ENCODE measurements around the gene SF3B3.

Gene SF3B3

DNA sequence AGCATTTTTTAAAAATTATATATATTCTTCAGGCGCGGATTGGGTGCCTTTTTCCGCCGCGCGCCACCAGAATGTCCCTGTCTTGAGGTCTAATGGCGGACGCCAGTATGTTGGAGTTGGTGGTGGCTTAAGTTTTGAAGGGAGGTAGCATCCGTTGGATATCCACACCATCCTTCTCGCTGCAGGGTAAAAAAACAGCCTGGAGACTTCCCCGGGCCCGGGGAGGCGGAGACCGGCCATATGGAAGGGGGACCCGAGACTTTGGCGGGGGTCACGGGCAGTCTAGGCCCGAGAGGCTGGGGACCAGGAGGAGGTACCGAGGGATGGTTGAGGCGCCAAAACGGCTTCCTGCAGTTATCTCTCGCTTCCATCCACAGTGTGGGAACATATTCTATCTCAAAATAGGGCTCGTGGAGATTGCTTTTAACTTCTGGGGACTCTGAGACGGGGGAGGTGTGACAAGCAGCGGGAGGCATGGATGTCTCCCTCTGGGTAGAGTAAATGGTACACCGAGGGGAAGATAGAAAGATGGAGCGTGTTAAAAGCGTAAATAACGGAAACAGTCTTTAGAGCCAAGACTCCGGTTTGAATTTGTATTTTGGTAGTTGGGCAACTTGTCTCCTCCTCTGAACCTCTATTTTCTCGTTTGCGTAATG is at the start of gene SF3B3:
TSS of gene SF3B3 (plus strand) at position 74 of the 656 bp plus-strand sequence. CDS start 2,841 bp downstream, outside the sequence.
- DNase-seq (ENCODE audit: low read depth in 3 of 3), result peak in 2 of 3 experiments; percentile 48 to 57

DNA sequence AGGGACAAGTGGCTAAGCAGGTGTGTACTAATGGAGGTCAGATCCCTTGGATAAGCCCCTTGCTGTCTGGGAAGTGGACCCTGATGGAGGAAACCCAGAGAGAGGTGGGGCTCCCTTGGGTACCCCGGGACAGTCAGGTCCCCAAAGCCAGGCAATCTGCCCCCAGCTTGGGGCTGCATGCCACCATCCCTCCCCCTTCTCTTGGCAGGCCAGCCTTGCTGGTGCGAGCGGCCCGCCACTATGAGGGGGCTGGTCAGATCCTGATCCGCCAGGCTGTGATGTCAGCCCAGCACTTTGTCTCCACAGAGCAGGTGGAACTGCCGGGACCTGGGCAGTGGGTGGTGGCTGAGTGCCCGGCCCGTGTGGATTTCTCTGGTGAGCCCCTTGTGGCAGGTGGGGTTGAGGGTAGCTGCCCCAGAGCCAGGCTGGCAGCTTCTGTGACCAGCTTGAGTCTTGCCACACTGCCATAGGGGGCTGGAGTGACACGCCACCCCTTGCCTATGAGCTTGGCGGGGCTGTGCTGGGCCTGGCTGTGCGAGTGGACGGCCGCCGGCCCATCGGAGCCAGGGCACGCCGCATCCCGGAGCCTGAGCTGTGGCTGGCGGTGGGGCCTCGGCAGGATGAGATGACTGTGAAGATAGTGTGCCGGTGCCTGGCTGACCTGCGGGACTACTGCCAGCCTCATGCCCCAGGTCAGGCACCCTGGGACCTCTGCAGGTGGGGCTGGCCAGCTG is 49.1 kb upstream of the SF3B3 start:
- DNase-seq (ENCODE audit: low read depth in 3 of 3), result no peak

DNA sequence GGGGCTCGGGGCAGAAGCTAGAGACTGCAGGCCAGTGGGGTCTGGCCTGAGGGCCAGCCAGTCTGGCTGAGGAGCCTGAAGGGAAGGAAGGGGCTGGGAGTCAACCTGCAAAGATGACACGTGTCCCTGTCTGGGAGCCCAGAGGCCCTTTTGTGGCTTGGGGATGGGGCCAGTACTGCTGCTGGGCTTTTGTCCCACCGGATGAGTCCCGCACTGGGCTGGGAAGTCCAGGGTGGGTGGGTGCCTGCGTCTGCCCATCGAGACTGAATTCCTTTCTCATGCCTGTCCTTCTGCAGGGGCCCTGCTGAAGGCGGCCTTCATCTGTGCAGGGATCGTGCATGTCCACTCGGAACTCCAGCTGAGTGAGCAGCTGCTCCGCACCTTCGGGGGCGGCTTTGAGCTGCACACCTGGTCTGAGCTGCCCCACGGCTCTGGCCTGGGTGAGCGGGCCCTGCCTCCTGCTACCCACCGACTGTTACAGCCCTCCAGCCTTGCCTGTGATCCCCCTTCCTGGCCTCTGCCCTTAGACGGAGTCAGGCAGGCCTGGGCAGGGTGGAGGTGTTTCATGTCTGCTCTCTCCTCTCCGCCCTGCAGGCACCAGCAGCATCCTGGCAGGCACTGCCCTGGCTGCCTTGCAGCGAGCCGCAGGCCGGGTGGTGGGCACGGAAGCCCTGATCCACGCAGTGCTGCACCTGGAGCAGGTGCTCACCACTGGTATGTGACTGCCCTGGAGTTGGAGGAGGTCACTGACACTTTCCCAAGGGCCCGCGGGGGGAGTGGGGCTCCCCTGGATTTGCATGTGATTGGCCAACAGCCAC is 48.4 kb upstream of the SF3B3 start:
- DNase-seq (ENCODE audit: low read depth in 3 of 3), result no peak

DNA sequence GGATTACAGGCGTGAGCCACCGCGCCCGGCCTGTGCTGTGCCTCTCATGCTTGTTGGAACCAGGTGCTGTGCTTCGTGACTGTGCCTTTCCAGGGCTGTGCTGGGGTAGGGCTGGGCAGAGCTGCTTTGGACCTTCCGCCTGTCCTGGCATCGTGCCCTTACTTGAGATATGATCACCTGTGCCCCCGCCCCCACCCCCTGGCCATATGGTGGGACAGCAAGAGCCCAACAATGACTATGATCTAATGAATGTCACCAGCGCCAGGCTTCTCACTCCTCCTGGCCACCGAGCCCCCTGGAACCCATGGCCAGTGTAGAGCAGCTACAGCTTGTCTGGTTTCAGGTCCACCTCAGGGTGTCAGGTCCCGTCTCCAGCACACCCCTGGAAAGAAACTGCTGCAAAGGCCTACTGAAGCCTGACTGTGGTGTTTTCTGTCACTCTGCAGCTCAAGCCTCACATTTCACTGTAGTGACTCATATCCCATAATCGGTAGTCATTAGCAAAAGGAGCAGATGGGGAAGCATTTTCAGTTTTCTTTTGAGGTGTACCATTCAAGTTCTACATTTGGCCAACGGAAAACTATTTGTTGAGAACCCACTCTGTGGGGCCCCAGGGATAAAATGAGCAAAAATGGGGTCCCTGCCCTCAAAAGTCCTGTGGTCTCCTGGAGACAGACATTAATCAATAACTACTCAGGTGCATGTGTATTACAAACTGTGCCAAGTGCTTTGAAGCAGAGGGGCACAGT is 47.2 kb upstream of the SF3B3 start:
- peak; percentile 13 to 45 (median 21) for DNase-seq (ENCODE audit: low read depth in 3 of 3)

DNA sequence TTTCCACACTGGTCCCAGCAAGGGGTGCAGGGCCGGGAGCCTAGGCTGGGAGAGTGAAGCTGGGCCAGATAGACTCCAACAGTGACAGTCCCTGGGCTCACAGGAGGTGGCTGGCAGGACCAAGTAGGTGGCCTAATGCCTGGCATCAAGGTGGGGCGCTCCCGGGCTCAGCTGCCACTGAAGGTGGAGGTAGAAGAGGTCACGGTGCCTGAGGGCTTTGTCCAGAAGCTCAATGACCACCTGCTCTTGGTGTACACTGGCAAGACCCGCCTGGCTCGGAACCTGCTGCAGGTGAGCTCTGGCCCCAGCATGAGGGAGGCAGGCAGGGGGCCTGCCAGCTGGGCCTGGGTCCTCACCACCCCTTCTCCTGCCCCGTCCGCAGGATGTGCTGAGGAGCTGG is 45.4 kb upstream of the SF3B3 start:
- DNase-seq (ENCODE audit: low read depth in 3 of 3), result no peak

DNA sequence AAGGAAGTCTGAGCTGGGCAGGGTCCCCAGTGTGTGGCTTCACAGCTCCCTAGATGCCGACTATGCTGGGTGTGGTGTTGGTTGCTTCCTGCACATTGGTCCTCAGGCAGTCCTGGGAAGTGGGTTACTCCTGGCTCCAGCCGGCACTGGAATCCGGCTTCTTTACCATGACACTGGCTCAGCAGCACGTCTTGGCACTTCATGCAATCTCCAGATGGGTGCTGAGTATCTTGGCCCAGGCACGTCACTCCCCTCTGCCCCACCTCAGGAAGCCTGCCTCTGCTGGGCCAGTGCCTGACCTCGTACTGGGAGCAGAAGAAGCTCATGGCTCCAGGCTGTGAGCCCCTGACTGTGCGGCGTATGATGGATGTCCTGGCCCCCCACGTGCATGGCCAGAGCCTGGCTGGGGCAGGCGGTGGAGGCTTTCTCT is 44.7 kb upstream of the SF3B3 start:
- no peak for DNase-seq (ENCODE audit: low read depth in 3 of 3)

DNA sequence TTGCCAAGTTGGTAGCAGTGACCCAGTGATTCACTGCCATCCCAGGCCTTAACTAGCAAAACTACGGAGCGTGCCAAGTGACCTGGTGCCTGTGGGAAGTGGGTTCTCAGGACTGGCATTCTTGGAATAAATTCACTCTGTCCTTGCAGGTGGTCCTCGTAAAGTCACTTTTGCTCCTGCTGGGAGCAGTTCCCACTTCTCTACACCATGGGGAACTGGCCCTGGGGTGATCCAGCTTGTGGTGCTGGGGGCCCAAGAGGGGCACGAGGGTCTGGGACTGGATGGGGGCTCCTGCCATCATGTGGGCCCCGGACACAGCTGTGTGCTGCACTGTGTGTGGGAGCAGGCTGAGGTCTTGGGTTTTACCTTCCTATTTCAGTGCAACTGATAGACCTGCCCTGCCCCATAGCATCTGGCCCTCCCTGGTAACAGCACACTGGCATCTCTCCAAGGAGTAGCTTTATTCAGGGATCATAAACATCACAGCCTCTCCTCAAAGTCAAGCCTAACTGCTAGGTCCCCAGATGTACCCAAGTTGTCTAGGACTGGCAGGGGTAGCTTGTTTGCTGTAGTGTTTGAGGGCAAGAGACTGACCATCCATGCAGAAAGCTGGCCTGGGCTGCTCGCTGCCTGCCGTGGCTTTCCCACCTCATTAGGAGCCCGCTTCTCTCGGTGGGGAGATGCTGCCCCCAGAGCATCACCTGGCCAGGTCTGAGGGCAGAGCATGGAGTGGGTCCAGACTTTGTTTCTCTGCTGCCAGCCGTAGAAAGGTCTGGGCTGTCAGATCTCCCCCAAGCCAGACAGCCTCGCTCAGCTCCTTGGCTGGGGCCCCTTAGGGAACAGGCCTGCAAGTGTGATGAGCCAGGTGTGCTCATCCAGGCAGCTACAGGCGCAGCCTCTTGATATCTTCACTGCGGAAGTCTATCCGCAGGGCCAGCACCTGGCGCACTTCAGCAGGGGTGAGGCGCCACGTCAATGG is 43.2 kb upstream of the SF3B3 start:
- no peak for DNase-seq (ENCODE audit: low read depth in 3 of 3)

DNA sequence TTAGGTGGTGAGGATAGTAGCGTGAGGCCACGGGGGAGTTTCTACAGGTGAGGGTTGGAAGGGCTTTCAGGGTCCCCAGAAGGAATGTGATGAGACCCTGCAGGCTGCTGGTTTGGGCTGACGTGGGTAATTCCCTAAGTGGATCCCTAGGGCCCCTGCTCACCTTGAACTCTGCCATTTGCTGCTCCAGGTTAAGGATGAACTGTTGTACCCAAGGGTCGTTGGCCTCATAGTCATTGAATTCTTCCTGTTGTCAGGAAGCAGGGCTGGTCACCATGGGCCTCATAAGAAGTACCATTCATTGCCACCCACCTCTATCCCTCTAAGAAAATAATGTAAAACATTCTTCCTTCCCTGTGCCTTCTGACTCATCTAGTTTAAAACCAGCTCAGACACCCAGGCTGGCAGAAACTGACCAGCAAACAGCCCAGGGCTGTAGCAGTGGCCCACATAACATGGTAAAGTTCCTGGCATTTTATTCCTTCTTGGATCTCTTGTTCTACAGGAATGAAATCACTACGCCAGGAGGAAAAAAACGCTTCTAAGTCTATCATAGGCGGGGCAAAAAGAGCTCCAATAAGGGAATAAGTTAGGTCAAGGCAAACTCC is 41.6 kb upstream of the SF3B3 start:
- no peak for DNase-seq (ENCODE audit: low read depth in 3 of 3)

DNA sequence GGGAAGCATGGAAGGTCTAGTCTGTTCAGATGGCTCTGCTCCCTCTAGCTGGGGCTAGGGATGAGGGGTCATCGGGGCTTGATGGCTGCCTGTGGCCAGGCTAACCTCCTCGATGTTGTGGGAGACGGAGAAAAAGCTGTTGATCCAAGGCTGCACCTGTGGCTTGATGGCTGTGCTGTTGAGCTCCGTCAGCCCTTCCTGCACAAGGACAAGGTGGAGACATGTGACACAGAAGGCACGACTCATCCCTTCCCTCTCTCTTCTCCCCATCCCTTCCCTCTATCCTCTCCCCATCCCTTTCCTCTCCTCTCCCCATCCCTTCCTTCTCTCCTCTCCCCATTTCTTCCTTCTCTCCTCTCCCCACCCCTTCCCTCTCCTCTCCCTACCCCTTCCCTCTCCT is 41.0 kb upstream of the SF3B3 start:
- DNase-seq (ENCODE audit: low read depth in 3 of 3), result no peak

DNA sequence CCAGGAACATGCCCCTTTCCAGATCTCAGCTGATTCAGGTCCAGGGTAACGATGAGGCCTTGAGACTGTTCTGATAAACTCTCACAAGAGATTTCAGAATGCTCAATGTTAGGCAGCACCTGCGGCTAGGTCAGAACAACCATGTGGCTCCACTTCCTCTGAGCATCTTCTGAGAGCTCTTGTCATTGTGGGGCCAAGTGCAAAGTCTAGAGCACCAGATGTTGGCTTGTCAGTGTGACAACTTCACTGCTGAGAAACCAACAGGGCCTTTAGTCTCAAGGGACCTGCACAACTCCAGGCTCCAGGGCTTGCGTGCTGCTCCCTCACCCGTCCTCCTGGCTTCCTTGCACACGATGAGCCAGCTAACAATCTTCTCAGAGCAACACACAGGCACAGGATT is 40.2 kb upstream of the SF3B3 start:
- DNase-seq (ENCODE audit: low read depth in 3 of 3), result no peak

DNA sequence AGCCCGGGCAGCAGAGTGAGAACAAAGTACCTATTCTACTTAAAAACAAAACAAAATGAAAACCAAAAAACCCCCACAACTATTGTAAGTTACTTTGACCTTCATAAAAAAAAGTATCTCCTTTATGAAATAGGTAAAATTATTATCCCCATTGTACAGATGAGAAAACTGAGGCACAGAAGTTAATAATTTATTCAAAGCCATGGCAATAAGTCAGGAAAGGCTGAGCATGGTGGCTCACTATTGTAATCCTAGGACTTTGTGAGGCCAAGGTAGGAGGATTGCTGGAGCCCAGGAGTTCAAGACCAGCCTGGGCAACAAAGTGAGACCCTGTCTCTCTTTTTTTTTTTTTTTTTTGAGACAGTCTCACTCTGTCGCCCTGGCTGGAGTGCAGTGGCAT is 38.7 kb upstream of the SF3B3 start:
- no peak for DNase-seq (ENCODE audit: low read depth in 3 of 3)

DNA sequence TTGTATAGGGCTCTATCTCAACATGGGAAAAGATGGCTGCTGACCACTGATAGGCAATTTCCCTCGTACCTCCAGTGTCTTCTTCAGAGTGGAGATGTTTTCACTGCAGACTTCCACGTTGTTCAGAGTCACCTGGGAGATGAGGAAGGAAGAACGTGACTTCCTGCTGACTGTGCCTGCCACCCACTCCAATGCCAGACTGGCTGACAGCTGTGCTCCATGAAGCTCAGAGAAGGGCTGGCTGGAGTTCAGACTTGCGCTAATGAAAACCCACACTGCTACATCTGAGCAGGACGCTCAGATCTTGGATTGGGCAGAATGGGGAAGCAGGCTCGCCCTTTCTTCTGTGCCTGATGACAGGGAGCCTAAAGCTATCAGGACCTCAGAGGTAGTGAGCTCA is 33.4 kb upstream of the SF3B3 start:
- DNase-seq (ENCODE audit: low read depth in 3 of 3), result no peak

DNA sequence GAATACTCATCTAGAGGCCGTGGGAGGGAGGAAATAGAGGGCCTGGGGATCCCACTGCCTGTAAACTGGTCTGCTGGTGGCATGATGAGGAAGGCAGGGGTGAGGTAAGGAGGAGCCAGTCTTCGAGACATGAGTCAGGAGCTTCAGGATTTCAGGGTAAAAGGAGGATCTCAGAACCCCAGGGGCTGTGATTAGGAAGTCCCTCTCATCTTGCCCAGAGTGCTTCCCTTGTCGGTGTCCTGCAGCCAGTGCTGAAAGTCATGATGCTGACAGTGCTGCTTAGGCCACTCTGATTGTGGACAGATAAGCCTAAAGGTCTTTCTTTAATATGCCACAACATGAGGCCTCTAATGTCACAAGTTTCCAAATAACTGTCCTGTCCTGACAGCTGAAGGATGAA is 29.8 kb upstream of the SF3B3 start:
- no peak for DNase-seq (ENCODE audit: low read depth in 3 of 3)

DNA sequence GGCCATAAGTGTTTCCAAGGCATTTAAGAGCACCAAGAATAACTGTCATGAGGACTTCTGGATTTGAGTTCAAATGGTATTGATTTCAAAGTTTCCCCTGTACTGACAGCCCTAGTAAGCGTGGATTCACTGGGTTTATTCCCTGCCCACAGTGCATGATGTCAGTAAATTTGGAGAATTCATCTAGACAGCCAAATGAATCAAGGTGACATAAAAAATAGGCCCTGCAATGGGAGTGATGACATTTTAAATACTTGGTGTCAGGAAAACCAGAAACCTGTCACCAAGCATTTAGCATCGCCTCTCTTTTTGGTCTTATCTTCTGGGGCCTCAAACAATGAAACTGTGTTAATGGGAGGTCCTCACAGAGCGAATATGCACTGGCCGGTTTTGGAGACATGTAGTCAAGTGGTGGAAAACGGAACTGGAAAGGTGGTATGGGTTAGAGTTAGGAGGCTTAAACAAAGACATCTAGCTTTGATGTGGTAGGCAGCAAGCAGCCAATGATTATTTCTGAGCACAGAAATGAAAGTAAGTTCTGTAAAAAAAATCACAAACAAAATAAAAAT is 29.3 kb upstream of the SF3B3 start:
- no peak for DNase-seq (ENCODE audit: low read depth in 3 of 3)

DNA sequence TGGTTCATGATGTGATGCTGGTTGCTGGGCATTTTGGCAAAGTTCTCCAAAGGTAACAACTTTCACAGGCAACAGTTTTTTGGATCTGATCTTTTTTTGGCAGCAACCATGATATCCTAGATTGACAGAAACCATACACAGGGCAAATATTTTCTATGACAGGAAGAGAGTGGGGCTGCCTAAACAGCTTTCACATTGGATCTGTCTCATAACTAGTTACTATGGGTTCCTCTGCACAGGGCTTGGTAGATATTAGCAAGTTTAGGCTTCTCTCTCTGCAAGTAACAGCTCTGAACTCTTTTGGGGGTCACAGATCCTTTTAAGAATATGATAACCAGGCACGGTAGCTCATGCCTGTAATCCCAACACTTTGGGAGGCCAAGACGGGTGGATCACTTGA is 28.8 kb upstream of the SF3B3 start:
- DNase-seq (ENCODE audit: low read depth in 3 of 3), result no peak

DNA sequence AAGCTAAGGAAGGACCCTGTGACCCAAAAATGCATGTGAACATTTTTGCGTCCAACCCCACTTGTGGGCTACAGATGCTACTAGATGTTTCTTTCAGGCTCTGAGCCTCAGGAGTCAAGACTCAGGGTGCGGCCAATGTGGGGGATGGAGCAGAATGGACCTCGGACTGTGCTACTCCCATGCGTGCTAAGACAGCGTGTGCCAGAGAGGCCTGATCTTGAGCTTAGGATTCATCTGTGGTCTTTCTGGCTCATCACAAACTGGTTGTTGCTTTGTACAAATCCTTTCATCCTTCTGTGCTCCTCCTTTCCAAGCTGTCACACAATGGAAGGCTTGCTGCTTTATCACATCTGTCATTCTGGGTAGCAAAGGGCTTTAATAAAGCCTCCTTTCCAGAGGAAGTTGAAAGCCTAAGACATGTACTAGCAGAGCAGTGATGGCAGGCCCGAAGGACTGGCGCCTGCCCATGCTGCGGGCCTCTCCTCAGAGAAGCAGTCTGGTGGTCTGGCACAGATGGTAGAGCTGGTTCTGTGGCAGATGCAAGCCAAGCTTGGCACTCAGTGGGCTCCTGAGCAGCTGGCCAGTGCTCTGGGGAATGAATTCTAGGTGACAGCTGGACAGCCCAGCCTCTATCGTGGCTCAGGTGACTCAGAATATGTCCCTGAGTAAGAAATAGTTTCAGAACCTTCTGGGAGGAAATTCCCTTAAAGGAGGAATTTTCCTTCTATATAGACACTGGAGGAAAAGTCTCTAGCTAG is 28.0 kb upstream of the SF3B3 start:
- DNase-seq (ENCODE audit: low read depth in 3 of 3), result no peak

DNA sequence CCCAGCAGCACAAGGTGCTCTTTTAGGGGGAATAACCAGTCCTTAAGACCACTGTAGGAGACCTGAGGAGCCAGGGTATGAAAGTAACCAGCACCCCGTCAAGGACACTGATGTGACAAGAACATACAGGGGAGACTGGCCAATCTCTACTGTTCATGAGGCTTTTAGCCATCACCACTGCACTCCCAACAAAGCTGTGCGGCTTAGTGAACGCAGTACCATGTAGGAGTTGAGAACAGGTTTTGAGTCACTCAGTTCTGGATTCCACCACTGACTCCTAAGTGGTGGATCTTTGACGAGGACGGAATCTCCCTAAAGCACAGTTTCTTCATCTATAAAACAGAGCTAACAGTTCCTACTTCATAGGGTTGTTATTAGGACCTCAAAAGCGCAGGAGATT is 27.1 kb upstream of the SF3B3 start:
- no peak for DNase-seq (ENCODE audit: low read depth in 3 of 3)

DNA sequence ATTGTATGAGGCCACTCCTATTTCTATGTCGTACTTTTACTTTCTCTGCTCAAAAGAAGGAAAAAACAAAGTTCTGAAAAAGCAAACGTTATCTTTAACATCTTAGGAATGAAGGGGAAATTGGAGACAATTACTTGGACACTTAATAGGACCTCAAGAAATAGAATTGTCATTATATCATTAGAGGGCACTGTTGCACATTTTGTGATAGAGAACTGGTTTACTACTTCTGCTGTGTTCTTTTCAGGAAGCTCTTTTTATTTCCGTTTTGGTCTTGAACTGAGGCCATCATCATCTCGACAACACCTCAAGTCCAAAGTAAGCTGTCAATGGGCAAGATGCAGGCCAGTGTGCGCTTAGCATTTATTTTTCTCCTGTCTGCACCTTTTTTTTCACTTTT is 14.9 kb upstream of the SF3B3 start:
- DNase-seq (ENCODE audit: low read depth in 3 of 3), result no peak

DNA sequence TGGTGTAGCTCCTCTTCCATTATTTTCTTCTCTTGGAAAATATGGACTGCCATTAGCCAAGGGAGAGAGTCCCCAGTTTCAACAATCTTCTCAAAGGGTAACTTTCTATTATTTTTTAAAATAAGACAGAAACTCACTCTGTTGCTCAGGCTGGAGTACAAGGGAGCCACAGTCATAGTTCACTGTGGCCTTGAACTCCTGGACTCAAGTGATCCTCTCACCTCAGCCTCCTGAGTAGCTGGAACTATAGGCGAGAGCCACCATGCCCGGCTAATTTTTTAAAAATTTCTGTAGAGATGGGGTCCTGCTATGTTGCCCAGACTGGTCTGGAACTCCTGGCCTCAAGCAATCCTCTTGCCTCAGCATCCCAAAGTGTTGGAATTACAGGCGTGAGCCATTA is 13.4 kb upstream of the SF3B3 start:
- no peak for DNase-seq (ENCODE audit: low read depth in 3 of 3)
